ENCODE measurements around the gene PODNL1.
A peak's percentile ranks its signal among the peaks of the same experiment; 100 is the strongest.
"Not testable (repeated sequence)": the region's sequence is repeated elsewhere in the genome, so short reads cannot be mapped to it uniquely, and the experiment has no call there.

Gene PODNL1

GRCh38 chr19:13923194-13923987 is 14.8 kb downstream of the PODNL1 start:
- DNase-seq = no peak

DNA sequence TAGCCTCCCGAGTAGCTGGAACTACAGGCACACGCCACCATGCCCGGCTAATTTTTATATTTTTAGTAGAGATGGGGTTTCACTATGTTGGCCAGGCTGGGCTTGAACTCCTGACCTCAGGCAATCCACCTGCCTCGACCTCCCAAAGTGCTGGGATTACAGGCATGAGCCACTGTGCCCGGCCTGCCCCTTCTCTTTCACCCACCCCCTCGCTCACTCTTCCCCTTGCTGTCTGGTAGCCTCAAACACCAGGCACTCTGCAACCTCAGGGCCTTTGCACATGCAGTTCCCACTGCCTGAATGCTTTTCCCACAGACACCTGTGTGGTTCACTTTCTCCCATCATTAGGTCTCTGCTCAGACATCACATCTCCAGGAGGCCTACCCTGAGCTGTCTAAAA is 16.1 kb downstream of the PODNL1 start:
- DNase-seq = not testable (repeated sequence)

- DNase-seq = no peak
Measured at GRCh38 chr19:13920940-13921747, 17.1 kb downstream of the PODNL1 start.

GRCh38 chr19:13920524-13920923 is 17.7 kb downstream of the PODNL1 start:
- no peak for DNase-seq

- DNase-seq = no peak
Measured at GRCh38 chr19:13918726-13919411, 19.3 kb downstream of the PODNL1 start.

- DNase-seq = no peak
Measured at GRCh38 chr19:13917888-13918406, 20.3 kb downstream of the PODNL1 start.

DNA sequence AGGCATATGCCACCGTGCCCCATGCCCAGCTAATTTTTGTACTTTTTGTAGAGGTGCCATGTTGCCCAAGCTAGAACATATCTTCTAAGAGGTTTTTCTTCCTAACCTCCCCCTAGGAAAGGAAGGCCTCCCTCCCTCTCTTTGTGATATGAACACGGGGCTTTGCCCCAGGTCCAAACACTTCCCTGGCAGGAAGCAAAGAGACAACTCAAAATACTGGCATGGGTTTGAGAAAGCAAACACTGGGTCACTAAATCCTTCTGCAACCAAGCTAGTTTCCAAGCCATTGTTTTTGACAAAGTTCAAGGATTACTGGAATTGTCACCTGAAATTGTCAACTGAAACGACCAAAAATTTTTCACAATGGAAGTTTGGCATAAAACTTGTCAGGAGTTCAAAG is 23.4 kb downstream of the PODNL1 start:
- no peak for DNase-seq

DNA sequence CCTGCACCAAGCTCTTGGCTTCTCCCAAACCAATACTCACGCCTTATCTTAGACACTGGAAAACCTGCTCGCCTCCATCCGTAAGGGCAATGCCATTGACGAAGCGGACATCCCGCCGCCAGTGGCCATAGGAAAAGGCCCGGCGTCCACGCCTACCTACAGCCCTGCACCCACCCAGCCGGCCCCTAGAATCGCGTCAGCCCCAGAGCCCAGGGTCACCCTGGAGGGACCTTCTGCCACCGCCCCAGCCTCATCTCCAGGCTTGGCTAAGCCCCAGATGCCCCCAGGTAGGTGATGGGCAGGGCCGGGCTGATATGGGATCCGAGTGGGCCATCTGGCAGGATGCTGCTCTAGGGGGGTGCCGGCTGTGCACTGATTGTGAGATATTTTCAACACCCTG is 24.9 kb downstream of the PODNL1 start:
- no peak for DNase-seq

- DNase-seq = no peak
Measured at GRCh38 chr19:13909430-13909829, 28.8 kb downstream of the PODNL1 start.

GRCh38 chr19:13908674-13909073 is 29.5 kb downstream of the PODNL1 start:
- DNase-seq = no peak

DNA sequence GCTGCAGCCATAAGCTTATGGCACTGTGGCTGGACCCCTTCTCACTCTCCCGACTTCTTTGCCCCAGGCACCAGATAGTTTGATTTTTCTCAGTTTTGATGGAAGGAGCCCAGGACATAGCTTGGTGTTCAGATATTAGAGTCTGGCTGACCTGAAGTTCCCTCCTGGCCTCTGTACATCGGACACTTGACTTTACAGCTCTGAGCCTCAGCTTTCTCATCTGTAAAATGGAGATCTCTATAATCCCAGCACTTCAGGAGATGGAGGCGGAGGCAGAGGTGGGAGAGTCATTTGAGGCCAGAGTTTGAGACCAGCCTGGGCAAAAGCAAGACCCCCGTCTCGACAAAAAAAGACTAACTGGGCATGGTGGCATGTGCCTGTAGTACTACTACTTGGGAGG is 31.3 kb downstream of the PODNL1 start:
- no peak for DNase-seq

DNA sequence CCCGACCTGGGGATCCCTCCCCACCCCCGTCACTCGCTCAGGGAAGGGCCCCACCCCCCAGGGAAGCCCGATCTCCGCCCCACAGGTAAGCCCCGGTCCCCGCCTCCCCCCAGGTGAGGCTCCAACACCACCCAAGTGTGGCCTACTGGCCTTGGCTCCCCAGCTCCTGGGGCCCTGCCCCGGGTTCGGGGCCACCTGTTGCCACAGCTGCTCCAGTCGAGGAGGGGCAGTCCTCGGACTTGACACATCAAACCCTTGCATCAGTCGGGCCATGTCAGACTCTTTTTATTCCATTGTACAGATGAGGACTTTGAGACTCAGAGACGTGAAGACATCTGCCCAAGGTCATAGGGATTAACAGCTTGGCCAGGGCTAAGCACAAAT is 31.7 kb downstream of the PODNL1 start:
- peak; percentile 21 for DNase-seq

- peak; percentile 92 for DNase-seq
Measured at GRCh38 chr19:13905634-13906520, 32.3 kb downstream of the PODNL1 start, which contains the start of the genes BRME1 and CC2D1A. Gene BRME1 (minus strand): TSS chr19:13906117. CDS start chr19:13904892, 1,225 bp downstream. Gene CC2D1A (plus strand): TSS chr19:13906201. CDS start chr19:13906442, 241 bp downstream.

DNA sequence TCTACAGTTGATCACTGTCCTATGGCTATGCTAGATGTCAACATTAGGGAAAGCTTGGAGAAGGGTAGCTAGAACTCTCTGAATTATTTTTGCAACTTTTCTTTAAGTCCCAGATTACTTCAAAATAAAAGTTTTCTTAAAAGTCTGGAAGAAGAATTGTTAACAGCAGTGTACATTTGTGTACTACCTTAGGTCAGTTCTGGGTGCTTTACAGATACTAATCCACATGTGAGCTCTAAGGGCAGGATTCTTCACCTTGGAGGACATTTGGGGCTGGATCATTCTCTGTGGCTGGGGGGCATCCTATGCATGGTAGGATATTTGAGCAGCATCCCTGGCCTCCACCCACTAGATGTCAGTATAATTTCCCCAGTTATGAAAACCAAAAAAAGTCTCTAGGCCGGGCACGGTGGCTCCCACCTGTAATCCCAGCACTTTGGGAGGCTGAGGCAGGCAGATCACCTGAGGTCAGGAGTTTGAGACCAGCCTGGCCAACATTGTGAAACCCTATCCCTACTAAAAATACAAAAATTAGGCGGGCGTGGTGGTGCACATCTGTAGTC is 35.1 kb downstream of the PODNL1 start:
- DNase-seq = no peak

DNA sequence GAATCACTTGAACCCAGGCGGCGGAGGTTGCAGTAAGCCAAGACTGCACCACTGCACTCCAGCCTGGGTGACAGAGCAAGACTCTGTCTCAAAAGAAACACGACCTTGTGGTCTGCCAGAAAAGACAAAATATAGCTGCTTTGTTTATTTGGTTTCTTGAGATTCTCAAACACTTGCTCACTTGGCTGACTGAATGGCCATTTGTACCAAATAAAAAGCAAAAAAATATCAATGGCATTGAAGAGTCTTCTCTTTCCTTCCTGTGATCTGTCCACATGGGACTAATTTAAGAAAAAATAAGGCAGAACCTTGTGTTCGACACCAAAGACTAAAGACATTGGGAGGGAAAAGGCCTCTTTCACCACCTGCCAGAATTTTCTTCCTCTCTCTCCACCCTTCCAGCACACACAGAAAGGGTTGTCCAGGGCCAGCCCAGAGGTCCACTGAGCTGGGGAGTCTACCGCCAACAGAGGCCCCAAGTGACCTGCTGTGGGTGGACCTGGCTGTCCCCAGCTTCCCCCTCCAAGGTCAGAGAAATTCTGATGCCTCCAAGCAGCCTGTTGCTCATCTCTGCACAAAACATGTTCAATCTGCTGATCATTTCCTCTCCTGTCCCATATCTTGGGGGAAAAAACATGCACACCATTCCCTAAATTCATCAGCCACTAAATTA is 38.2 kb downstream of the PODNL1 start:
- DNase-seq = no peak

DNA sequence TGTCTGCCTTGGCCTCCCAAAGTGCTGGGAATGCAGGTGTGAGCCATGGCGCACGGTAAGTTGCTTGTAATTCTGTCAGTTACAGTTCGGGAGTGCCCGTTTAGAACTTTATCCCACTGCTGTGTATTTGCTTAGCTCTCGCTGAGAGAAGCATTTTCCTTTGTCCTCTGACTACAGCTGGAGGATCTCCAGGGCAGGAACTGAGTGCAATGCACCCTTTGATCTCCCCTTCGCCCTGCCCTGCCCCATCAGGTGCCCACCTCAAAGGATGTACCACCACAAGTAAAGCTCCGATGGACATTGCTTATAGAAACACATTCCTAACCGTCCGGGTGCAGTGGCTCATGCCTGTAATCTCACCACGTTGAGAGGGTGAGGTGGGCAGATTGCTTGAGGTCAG is 38.8 kb downstream of the PODNL1 start:
- DNase-seq = no peak

GRCh38 chr19:13896227-13896626 is 42.0 kb downstream of the PODNL1 start:
- no peak for DNase-seq

DNA sequence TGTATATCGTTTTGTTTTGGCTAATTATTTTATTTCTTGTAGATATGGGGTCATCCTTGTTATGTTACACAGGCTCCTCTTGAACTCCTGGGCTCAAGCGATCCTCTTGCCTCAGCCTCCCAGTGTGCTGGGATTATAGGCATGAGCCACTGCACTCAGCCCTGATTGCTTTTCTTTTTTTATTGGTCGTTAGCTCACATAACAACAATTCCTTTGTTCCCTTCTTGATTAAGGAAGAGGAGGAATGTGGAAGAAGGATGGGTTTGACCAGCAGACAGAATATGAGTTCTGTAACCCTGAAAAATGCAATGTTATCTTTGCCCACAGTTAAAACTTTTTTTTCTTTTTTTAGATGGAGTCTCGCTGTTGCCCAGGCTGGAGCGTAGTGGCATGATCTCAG is 43.7 kb downstream of the PODNL1 start:
- DNase-seq = no peak

DNA sequence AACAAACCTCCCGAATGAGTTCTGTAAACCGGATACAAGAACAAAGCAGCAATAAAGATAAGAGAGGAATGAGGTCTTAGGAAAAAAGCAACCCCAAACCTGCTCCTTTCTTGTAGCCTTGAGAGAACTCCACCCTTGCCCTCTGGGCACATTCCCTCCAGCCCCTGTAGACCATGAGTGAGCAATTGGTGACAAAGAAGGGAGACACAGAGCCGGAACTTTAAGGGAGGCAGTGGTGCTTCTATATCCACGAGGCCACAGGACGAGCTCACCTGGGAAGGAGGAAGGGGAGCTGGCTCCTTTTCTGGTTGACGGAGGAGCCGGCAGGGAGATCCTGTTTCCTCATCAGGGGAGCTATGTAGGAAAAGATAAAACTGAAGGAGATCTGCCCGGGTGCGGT is 45.3 kb downstream of the PODNL1 start:
- DNase-seq = no peak

GRCh38 chr19:13890136-13890535 is 48.1 kb downstream of the PODNL1 start:
- no peak for DNase-seq

GRCh38 chr19:13888281-13888680 is 49.9 kb downstream of the PODNL1 start:
- no peak for DNase-seq
